Neuronal stem cell (in vitro differentiated cells): ENCODE results near the gene RHOJ.

Experiments
- DNase-seq: peaks from one replicate; pipeline ENCODE4 v3.0.0-alpha.2; 2013; ENCODE audit warnings: low spot score
- H2AFZ ChIP-seq: one replicate; pipeline ENCODE4 v1.6.1; 2013; ENCODE audit warnings: mild to moderate bottlenecking, low read length, inconsistent platforms
- H2AK5ac ChIP-seq: 2 replicates; pipeline ENCODE4 v1.6.1; 2013; ENCODE audit warnings: low read depth, mild to moderate bottlenecking, inconsistent platforms, low read length, moderate library complexity, mixed read lengths
- H2BK120ac ChIP-seq: 2 replicates; pipeline ENCODE4 v1.6.1; 2013; ENCODE audit warnings: low read depth, mild to moderate bottlenecking, inconsistent platforms, low read length, moderate library complexity, mixed read lengths
- H2BK12ac ChIP-seq: one replicate; pipeline ENCODE4 v1.6.1; 2013; ENCODE audit warnings: low read length, inconsistent platforms
- H2BK15ac ChIP-seq: 2 replicates; pipeline ENCODE4 v1.6.1; 2013; ENCODE audit warnings: mild to moderate bottlenecking, low read length, inconsistent platforms, mixed read lengths
- H2BK5ac ChIP-seq: one replicate; pipeline ENCODE4 v1.6.1; 2013; ENCODE audit warnings: inconsistent platforms, mild to moderate bottlenecking, low read length, moderate library complexity
- H3K14ac ChIP-seq: one replicate; pipeline ENCODE4 v1.6.1; 2013; ENCODE audit warnings: low read length, inconsistent platforms
- H3K18ac ChIP-seq: 2 replicates; pipeline ENCODE4 v1.6.1; 2013; ENCODE audit warnings: low read length, inconsistent platforms
- H3K23ac ChIP-seq: 2 replicates; pipeline ENCODE4 v1.6.1; 2013; ENCODE audit warnings: low read depth, mild to moderate bottlenecking, mixed read lengths, low read length, inconsistent platforms; ENCODE audit not compliant: poor library complexity
- H3K27ac ChIP-seq: replicated peaks from 3 replicates; pipeline ENCODE4 v1.5.1; 2013; ENCODE audit warnings: low read length, inconsistent platforms
- H3K27me3 ChIP-seq, 3 experiments: 2 replicates each; pipeline ENCODE4 v1.6.1; 2013; ENCODE audit warnings: low read length in 3 of 3, mild to moderate bottlenecking in 2 of 3, inconsistent platforms in 1 of 3, low read depth in 1 of 3, mixed read lengths in 1 of 3, moderate library complexity in 1 of 3; ENCODE audit not compliant: control insufficient read depth in 3 of 3, insufficient read depth in 3 of 3
- H3K36me3 ChIP-seq, 2 donors: replicated peaks in 1 of 2; 2 replicates each; pipeline ENCODE4 v1.6.1; 2013; ENCODE audit warnings: low read length in 2 of 2; ENCODE audit not compliant: control insufficient read depth in 2 of 2, insufficient read depth in 2 of 2
- H3K4ac ChIP-seq: 2 replicates; pipeline ENCODE4 v1.6.1; 2013; ENCODE audit warnings: inconsistent platforms, mild to moderate bottlenecking, low read length, moderate library complexity
- H3K4me1 ChIP-seq, 2 donors: 1 replicate in 1 of 2; 2 replicates in 1 of 2; pipeline ENCODE4 v1.6.1; 2013; ENCODE audit warnings: low read length in 2 of 2, low read depth in 1 of 2; ENCODE audit not compliant: control insufficient read depth in 2 of 2, insufficient read depth in 1 of 2
- H3K4me2 ChIP-seq: one replicate; pipeline ENCODE4 v1.6.1; 2013; ENCODE audit warnings: mild to moderate bottlenecking, low read length, inconsistent platforms; ENCODE audit not compliant: insufficient read depth, poor library complexity, severe bottlenecking
- H3K4me3 ChIP-seq, 2 donors: 2 replicates each; pipeline ENCODE4 v1.5.1; 2013; ENCODE audit warnings: low read length in 2 of 2, mild to moderate bottlenecking in 2 of 2, inconsistent platforms in 1 of 2, moderate library complexity in 1 of 2
- H3K79me1 ChIP-seq: one replicate; pipeline ENCODE4 v1.6.1; 2013; ENCODE audit warnings: low read depth, mild to moderate bottlenecking, inconsistent platforms, low read length, moderate library complexity
- H3K9ac ChIP-seq: one replicate; pipeline ENCODE4 v1.6.1; 2013; ENCODE audit warnings: mild to moderate bottlenecking, low read depth, low read length, inconsistent platforms; ENCODE audit not compliant: poor library complexity
- H3K9me3 ChIP-seq, 2 donors: replicated peaks in 1 of 2; 2 replicates each; pipeline versions ENCODE3 to v1.6.1; 2013; ENCODE audit warnings: low read length in 2 of 2, mild to moderate bottlenecking in 2 of 2, inconsistent platforms in 1 of 2, low read depth in 1 of 2, mixed read lengths in 1 of 2, moderate library complexity in 1 of 2; ENCODE audit not compliant: control insufficient read depth in 2 of 2, insufficient read depth in 1 of 2
- H4K8ac ChIP-seq: one replicate; pipeline ENCODE4 v1.6.1; 2013; ENCODE audit warnings: low read depth, mild to moderate bottlenecking, inconsistent platforms, low read length, moderate library complexity
- H4K91ac ChIP-seq: one replicate; pipeline ENCODE4 v1.6.1; 2013; ENCODE audit warnings: low read length, low read depth, mild to moderate bottlenecking, inconsistent platforms; ENCODE audit not compliant: poor library complexity
- WGBS, 2 donors: extraction: QIAGEN DNeasy Blood & Tissue Kit; methylation state at CpG; one replicate each; pipeline ENCODE4 v1.1.7; 2013; ENCODE audit warnings: missing lambda C conversion rate in 2 of 2, mixed read lengths in 1 of 2; ENCODE audit not compliant: insufficient read length in 2 of 2, insufficient replicate concordance in 1 of 2; ENCODE audit errors: extremely low coverage in 2 of 2; 5-methylcytosine and 5-hydroxymethylcytosine counted together

RHOJ gene

DNA sequence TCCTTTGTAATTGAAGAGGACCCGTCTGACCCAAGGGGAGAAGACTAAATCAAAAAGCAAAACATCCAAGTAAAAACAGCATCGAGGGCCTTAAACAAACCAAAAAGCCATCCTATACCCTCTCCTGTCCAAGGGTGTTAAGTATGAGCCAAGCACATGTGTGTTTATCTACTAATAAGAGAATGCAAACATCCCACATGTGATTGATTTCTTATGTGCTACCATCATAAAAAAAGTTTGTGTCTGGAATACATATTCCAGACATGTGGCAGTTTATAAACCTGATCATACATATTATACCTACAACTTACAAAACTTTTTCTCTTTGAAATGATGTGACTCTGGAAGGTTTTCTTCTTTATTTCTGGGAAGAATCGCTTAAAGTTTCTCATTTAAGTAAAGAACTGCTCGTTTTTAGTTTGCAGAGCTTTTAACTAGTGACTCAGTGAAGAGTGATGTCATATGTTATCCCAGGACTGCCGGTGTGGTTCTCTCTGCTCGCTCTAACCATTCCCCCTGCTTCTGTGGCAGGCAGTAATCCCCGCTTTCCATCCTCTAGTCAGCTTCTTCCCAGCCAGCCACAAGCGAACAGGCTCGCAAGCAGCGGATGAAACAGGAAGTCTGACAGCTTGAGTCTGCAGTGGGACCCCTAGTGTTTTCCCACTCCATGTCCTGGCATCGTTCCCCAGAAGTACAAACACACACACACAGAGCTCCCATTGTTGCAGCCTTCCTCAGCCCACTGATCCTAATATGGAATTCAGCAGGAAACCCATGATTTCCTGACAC is 431 bp upstream of the RHOJ start:
- peak; percentile 48 for DNase-seq
- Histone ChIP-seq H3K79me1 (no peaks in the 10 kb centered on the region), H3K9me3 (no peaks in the 10 kb centered on the region), H3K4me1 (peaks cover 5 to 10% of the 10 kb centered on the region in 2 donors), H2BK120ac (no peak overlapping the region), H2BK15ac (no peak overlapping the region), H2BK12ac (no peak overlapping the region), H4K8ac (no peak overlapping the region), H3K36me3 (no peaks in the 10 kb centered on the region), H2AFZ (peak overlapping the region; percentile 86), H3K14ac (no peak overlapping the region), H3K4me3 (peak overlapping the region in 1 of 2 donors; percentile 43), H3K4ac (no peak overlapping the region), H4K91ac (no peak overlapping the region), H2BK5ac (no peak overlapping the region), H3K27ac (peak overlapping the region; percentile 27), H3K4me2 (peak overlapping the region; percentile 53), H3K18ac (peak overlapping the region; percentile 2), H3K9ac (no peak overlapping the region), H3K27me3 (peaks cover 0 to 3% (median 0%) of the 10 kb centered on the region in 3 experiments), H2AK5ac (no peak overlapping the region), H3K23ac (no peak overlapping the region)
- WGBS, 2 donors = no CpG with 5 or more reads among the region's 11 CpGs

GRCh38 chr14:63205044-63205575 is 867 bp downstream of the RHOJ start:
- DNase-seq = peak; percentile 4
- no peak overlapping the region for H4K91ac ChIP-seq
- no peak overlapping the region for H3K4ac ChIP-seq
- H2BK120ac ChIP-seq = no peak overlapping the region
- H2BK5ac ChIP-seq = no peak overlapping the region
- peak overlapping the region; percentile 15 for H3K18ac ChIP-seq
- H3K14ac ChIP-seq = no peak overlapping the region
- no peaks in the 10 kb centered on the region for H3K79me1 ChIP-seq
- no peak overlapping the region for H3K23ac ChIP-seq
- no peak overlapping the region for H3K27ac ChIP-seq
- H3K4me2 ChIP-seq = no peak overlapping the region
- H3K4me1 ChIP-seq = peaks cover 5 to 10% of the 10 kb centered on the region in 2 donors
- H3K36me3 ChIP-seq = no peaks in the 10 kb centered on the region
- peak overlapping the region; percentile 86 for H2AFZ ChIP-seq
- H3K9ac ChIP-seq = no peak overlapping the region
- no peaks in the 10 kb centered on the region for H3K9me3 ChIP-seq
- no peak overlapping the region for H4K8ac ChIP-seq
- peak overlapping the region in 1 of 2 donors; percentile 43 for H3K4me3 ChIP-seq
- WGBS, 2 donors = no CpG with 5 or more reads among the region's 10 CpGs
- no peak overlapping the region for H2BK12ac ChIP-seq
- no peak overlapping the region for H2BK15ac ChIP-seq
- no peak overlapping the region for H2AK5ac ChIP-seq
- H3K27me3 ChIP-seq = peaks cover 0 to 3% (median 0%) of the 10 kb centered on the region in 3 experiments

DNA sequence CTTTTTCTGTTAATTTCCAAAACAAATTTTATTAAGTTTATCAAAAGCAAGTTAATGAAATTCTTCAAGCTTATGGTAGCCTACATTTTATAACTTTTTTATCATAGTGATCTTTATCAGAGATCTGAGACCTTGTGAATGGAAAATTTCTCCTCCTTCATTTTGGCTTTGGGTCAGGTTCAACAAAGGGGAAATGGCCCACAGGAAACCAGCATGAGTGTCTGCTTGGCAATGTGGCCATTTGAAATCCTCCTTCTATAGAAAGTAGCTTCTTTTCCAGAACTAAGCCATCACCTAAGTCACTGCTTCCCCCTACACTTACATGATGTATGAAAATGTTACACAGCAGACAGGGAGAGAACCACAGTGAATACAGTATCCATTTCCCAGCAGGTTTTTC is 1.6 kb downstream of the RHOJ start:
- Histone ChIP-seq H2BK12ac (no peak overlapping the region), H3K18ac (no peak overlapping the region), H4K8ac (no peak overlapping the region), H3K4me3 (no peak overlapping the region), H2AK5ac (no peak overlapping the region), H2BK120ac (no peak overlapping the region), H2BK15ac (no peak overlapping the region), H4K91ac (no peak overlapping the region), H3K4me2 (no peak overlapping the region), H3K79me1 (no peaks in the 10 kb centered on the region), H3K9me3 (no peaks in the 10 kb centered on the region), H3K9ac (no peak overlapping the region), H3K4ac (no peak overlapping the region), H2AFZ (no peak overlapping the region), H3K14ac (no peak overlapping the region), H3K23ac (no peak overlapping the region), H3K27me3 (peaks cover 0 to 3% (median 0%) of the 10 kb centered on the region in 3 experiments), H3K27ac (no peak overlapping the region), H3K4me1 (peaks cover 5 to 10% of the 10 kb centered on the region in 2 donors), H3K36me3 (no peaks in the 10 kb centered on the region), H2BK5ac (no peak overlapping the region)
- no peak for DNase-seq

- H3K4me1 ChIP-seq = peaks cover 2 to 5% of the 10 kb centered on the region in 2 donors
- no peak for DNase-seq
- no peak overlapping the region for H3K9ac ChIP-seq
- no peak overlapping the region for H3K4ac ChIP-seq
- H3K36me3 ChIP-seq = no peaks in the 10 kb centered on the region
- no peak overlapping the region for H2BK5ac ChIP-seq
- H2BK120ac ChIP-seq = no peak overlapping the region
- H4K8ac ChIP-seq = no peak overlapping the region
- no peak overlapping the region for H3K18ac ChIP-seq
- H4K91ac ChIP-seq = no peak overlapping the region
- no peak overlapping the region for H3K4me3 ChIP-seq
- H3K27me3 ChIP-seq = no peaks in the 10 kb centered on the region
- no peak overlapping the region for H2AFZ ChIP-seq
- no peak overlapping the region for H2BK15ac ChIP-seq
- H3K9me3 ChIP-seq = no peaks in the 10 kb centered on the region
- H3K4me2 ChIP-seq = no peak overlapping the region
- no peak overlapping the region for H2AK5ac ChIP-seq
- no peak overlapping the region for H3K14ac ChIP-seq
- no peak overlapping the region for H3K23ac ChIP-seq
- no peak overlapping the region for H2BK12ac ChIP-seq
- H3K79me1 ChIP-seq = no peaks in the 10 kb centered on the region
- WGBS, 2 donors = no CpG with 5 or more reads among the region's 1 CpG
- H3K27ac ChIP-seq = no peak overlapping the region
Measured at GRCh38 chr14:63209160-63209559, 4.9 kb downstream of the RHOJ start.
